GM19328 (cell line): ENCODE results near the gene CCDC146.

Experiments
- ATAC-seq: cut with Tn5 transposase; IDR thresholded peaks from one replicate; pipeline ENCODE4 v1.9.1; 2021; ENCODE audit warnings: mild to moderate bottlenecking, moderate library complexity; ENCODE audit not compliant: unreplicated experiment

The CCDC146 gene

DNA sequence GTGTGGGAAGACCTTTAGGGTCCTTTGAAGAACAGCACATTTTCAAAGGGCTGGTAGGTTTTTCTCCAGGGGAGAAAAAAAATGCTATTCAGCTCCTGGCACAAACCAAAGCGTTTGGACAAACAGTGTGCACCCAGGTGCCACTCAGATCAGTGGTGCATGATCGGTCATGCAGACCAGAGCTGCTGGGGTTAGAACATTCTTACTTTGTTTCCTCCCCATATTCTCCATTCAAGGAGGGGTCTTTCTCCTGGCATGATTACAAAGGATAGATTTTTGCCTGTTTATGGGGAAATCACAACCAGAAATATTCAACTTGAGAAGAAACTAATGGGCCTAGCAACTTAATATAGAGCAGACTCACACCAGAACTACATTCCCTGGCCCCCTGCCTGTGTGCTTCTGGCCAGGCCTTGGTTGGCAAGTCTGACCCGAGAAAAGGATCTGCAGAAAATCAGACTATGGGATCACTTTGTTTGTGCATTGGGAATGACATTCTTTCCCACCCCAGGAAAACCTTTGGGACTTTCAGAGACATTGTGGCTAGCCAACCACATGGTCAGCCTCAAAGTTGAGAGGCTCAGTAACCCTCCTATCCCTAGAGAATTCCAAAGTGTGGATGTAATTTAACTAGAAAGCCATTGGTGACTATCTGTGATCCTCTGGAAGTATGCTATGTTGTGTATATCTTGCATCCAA, 159.5 kb downstream of the CCDC146 start:
- ATAC-seq, result no peak

DNA sequence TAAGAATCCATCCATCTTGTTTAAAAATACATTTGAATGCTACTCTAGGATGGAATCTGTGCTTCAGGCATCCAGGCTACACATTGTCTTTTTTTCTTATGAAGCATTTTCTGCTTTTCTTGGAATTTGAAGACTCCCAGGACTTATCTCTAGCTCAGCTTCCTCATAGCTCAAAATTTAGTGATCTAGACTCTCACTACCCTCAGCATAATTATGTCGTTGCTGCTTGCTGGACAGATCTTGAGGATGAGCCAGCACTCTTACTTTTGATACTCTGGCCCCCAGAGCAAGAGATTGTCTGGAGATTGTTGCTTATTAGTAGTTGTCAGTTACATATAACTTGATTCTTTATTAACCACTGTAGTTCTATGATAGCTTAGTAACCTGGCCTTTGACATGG, 160.5 kb downstream of the CCDC146 start:
- no peak for ATAC-seq

DNA sequence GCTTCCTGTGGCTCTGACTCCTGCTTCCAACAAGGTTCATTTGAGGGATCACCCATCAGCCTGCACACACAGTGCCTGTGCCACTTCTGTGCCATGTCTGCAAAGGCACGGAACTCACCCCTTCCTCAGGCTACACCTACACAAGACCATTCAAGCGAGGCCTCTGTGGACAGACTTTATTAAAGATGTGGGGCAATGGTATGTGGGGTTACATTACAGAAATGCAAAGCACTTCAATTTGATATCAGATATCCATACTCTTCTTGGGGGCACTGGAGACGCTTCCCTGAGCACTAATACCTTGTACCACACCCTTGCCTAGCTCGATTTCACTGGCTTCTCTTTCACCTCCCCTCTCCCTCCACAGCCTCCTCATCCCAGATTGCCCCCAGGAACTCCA, 161.6 kb downstream of the CCDC146 start:
- no peak for ATAC-seq

DNA sequence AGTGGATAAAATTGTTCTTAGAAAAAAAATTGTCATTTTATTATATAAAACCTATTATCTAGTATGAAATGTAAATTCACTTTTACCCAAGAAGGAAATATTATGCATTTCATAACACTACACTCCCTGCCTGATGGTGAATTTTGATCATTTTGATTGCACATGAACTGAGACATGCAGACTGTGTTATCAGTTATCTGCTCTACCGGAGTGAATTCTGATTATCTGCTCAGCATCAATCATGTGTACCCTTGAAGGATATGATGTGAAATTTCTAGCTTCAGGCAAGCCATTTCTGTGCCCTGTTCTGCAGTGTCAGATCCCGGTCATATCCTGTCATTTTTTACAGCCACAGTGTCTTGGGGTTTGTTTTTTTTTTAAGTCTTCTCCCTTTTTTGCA, 162.2 kb downstream of the CCDC146 start:
- no peak for ATAC-seq

DNA sequence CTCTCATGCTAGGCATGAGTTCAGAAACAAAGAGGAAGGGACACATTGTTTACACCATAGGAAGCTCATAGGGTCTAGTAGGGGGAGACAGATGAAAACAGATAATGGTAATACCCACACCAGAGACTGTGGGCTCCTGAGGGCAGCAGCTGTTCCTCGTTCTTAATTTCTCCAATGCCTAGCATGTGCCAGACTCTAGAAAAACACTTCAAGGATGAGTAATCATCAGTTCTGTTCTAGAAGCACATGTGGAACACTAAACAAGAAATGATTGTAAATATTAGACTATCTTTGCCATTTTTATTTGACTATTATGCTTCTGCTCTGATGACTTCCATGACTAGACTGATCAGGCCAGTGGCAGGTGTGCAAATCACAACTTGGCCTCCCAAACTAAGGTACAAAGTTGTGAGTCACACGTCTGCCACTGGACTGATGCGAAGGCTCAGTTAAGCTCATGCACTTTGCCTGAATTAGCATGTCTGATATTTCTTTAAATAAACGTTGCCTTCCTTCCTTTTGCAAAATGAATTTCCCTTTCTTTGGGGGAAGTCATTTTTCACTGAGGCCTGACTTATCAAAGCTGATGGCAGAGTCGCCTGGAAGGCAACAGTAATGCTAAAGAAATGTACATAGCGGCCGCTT, 166.4 kb downstream of the CCDC146 start:
- ATAC-seq, result no peak

DNA sequence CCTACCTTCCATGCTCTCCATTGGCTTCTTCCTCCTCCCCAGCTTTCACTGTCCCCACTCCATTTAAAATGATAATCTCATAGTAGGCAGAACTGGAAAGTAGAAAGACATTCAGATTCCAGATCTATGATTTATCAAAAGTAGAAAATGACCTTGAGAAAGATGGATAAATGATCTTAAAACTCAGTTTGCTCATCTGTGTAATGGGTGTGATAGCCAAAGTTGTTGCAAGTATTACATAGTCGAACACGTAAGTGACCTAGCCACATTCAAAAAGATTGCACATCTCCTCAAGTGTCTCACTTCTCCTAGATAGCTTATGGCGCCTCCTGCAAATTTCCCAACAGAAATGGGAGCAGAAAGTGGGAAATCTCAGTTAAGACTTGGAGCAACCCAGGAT, 167.0 kb downstream of the CCDC146 start:
- ATAC-seq, result no peak

DNA sequence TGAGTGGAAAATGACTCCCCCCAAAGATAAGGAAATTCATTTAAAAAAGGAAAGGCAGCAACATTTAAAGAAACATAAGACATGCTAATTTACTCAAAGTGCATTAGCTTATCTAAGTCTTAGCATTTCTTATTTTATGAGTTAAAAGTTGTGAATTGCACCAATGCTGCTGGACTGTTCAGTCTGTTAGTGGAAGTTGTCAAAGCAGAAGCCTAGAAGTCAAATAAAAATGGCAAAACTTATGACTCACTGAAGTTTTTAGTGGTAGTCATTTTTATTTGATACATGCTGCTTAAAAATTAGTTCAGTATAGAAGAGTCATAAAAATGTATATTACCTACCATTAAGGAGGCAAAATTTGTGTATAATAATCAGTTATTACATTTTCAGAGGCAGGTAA, 168.0 kb downstream of the CCDC146 start:
- ATAC-seq, result no peak

DNA sequence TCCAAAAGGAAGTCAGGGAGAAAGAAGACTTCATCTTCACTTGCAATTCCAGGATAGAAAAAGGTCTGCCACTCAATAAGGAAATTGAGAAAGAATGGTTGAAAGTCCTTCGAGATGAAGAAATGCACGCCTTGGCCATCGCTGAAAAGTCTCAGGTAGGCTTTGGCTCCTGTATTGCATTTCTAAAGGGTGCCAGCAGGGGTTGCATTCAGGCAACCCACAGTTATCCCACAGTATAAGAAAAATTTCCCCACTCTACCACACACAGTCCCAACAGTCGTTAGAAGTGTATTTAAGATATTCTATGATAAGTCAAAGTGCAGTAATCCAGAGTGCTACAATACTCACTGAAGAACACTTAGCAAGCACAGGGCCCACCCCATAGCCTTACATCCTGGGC, 170.6 kb downstream of the CCDC146 start:
- no peak for ATAC-seq

DNA sequence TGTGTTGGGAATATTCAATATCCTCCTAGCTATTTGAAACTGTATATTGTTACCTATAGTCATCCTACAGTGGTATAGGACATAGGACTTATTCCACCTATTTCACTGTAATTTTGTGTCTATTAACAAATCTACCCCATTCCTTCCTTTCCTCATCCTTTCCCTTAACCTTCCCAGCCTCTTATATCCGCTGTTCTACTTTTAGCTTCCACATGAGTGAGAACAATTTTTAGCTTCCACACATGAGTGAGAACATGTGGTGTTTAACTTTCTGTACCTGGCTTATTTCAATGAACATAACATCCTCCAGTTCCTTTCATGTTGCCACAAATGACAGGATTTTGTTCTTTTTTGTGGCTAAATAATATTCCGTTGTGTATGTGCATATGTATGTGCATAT, 173.1 kb downstream of the CCDC146 start:
- ATAC-seq, result no peak

DNA sequence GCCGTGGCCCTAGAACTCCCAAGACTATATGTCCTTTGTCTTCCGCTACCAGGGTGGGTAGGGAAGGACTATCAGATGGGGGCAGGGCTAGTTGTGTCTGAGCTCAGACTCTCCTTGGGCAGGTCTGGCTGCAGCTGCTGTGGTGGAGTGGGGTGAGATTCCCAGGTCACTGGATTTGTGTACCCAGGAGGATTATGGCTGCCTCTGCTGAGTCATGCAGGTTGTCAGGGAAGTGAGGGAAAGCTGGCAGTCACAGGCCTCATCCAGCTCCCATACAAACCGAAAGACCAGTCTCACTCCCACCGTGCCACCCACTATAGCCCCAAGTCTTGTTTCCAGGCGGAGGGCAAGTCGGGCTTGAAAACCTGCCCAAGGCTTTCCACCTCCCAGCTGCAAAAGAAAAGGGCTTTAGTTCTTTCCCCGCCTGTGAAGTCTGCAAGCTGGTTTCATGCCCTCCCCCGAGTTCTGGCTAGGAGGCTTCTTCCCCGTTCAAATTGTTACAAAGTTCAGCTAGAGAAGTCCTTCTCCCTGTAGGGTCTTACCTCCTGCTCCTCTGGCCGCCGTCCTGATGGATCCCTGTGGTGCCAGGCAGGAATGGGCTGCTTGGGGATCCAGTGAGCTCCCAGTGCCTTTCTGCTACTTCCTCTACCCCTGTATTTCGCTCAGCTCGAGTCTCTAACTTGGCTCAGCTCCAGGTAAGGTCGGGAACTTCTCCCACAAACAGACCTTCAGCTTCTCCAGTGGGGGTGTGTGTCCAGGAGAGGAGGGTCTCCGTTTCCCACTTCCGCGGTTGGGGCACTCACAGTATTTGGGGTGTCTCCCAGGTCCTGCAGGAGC, 184.0 kb downstream of the CCDC146 start:
- no peak for ATAC-seq

DNA sequence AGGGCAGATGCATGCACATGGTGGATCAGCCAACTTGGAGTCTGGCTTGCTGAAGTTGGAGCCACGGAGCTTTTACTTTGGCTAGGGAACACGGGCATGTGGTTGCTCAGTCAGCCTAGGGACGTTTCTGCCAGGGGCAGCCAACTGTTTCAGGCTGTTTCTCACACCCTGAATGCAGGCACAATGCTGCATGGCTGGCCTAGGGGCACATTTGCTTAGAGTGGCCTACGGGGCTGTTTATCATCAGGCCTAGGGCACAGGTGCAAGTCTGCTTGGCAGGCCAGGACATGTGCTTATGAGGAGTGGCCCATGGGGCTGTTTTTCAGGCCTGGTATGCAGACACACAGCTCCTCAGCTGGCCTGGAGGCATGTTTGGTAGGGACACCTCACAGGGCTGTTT, 186.4 kb downstream of the CCDC146 start:
- no peak for ATAC-seq

DNA sequence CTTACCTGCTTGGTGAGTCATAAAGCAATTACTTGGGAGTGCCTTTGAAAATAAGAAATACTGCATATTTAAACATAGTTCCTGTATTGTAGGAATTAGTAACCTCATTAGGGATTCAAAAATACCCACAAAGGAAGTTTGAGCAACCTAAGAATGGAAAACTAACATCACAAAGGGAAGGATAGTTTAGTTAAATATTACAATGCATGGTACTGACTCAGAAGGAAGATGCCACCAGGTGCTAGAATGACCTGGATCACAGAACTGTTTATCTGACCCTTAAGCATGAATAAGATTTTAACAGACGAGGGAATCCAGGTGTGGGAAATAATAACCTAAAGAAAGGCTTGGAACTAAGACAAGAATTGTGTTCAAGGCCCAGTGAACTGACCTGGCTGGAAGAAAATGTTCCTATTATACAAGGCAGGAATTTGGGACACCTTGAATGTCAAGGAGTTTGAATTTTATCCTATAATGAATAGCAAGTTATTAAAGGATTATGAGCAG, 187.4 kb downstream of the CCDC146 start:
- ATAC-seq, result no peak

DNA sequence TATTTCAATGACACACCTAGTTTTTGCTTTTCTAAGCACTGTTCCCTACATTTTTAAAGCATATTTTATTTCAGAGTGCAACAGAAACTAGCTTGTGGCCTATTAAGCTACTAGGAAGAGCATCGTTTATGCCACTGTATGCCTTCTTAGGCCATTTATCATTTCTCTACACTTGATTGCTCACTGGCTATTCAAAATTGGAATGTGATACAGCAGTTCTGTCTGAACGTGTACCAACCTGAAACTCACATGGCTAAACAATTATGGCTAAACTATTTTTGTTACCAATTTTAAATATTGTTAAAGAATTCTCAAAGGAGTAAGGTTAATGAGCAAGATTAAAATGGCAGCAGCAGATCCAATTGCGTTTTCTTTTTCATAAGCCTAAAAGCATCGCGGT, 188.6 kb downstream of the CCDC146 start:
- ATAC-seq, result no peak

DNA sequence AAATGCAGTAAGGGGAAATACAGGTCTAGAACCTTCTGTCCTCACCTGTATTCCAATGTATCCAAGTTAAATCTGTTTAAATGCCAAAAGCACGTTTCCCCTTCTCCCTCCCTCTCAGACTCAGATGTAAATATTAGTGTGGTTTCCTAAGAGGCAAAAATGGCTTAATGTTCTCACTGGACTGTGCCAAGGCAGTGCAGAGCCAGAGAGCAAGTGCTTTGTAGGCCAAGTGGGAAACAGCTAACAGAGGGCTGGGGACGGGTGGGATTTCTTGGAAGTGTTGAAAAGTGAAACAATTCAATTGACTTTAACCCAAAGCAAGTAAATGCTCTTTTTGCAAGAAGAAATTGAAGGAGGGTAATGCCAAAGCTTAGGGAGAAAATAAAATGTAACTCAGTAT, 190.7 kb downstream of the CCDC146 start:
- no peak for ATAC-seq

DNA sequence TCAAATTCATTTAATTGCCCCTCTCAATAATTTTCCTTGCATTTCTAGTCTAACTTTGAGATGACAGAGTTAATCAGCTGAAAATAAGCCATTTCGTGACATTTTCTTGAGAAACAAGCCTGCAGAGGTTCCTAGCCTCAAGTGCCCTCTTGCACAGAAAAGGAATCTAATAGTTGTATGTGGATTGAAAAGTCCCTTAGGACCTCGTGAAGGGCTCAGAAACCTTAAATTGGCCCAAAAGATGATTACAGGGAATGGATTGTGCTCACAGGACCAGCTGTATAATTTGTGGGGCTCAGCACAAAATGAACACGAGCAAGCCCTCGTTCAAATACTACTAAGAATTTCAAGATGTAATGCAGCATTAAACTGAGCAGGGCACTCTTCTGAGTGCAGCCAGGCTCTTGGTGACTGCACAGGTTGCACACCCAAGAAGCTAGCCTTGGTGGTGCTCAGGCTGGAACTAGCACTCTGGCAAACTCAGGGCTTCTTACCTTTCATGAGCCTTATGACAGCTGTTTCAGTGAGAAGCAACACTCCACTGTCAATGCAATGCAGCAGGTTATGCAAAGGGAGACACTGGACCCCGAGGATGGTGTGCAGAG, 191.6 kb downstream of the CCDC146 start:
- ATAC-seq, result no peak

DNA sequence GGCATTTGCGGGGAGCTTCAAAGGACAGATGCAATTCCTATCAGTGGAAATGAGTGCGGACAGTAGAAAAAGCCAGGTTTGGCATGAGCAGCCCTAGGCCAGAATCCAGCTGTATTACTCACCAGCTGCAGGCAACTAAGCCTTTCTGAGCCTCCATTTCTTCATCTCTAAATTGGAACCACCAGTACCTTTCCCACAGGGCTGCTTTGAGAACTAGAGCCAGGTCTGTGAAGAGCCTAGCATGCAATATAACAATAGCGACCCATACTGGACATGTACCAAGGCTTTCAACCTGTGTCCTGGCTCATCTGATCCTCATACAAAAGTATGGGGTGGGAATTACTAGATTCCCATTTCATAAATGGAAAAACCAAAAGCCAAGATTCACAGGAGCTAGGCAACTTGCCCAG, 192.8 kb downstream of the CCDC146 start:
- no peak for ATAC-seq

DNA sequence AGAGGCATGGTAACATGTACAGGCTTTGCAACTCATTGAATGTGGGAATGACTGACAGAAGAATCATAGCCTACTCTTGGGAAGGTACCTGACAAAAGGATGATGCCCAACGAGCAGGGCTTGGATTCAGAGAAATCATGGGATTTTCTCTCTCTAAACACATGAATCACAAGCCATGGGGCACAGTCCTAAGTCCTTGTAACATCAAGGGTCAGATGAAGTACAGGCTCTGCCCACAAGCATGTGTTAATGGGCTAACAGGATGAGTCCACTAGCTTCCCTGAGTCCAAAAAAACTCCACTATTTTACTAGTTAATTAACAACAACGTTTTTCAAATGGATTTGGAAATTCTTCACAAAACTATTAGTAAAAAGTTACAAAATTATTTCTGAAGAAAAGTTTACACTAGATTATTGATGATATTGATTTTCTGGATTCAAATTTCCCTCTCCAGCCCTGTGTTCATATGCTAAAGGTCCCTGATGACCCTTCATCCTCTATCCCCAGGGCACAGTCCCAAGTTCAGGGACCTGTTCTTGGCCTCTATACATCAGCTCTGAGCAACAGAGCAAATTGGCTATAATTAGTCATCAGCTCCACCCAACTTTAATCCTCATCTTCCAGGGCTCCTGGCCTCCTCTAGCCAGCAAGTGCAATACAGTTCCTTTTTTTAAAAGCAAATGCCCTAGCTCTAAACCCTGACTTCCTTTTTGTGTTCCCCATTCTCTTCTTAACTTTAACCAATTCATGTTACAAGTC, 194.0 kb downstream of the CCDC146 start:
- no peak for ATAC-seq

DNA sequence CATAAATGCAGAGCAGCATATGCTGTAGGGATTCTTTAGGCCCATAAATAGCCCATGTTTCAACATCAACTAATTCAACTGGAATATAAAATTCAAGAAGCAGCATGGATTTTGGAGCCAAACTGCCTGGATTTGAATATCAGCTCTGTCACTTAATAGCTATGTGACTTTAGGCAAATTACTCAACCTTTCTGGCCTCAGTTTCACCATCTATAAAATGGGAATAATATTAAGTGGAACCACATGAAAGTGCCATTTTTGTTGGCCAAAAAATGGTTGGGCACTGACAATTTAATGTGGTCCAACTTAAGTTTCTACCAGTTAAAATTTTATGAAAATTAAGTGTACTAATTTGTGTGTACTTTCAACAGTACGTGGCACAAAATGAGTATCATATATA, 195.6 kb downstream of the CCDC146 start:
- ATAC-seq, result no peak

DNA sequence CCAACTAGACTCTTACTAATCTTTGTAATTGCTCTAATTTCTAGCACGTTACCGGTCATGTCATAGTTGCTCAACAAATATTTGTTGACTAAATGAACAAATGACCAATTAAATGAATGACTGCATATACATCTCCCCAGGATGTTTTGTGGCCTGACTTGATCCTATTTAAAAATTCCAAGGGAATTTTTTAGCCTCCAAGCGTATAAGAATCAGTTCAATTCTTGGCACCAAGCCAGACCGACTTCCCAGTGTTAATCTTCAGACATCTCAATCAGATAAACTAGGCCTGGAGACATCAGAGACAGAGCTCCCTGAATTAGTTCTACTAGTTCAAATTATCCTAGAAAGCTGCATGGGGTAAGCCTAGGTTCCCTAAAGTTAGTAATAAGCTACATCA, 197.7 kb downstream of the CCDC146 start:
- ATAC-seq, result no peak

DNA sequence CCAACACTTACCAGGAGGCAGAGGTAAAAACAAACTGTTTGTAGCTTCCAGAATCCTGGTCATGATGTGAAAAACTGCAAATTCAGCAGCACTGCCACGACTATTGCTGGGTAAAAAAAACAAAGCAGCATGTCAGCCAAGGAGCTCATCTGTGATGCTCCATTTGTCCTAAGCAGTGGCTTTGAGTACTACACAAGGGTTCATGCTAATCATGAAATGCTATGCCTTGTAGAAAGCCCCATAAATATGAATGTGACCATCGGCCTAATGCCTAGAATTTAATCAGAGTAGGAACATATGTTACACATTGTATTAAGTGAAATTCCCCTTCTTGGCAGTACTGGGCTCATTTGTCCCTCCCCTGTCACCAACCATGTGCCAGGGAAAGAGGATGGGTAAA, 198.3 kb downstream of the CCDC146 start:
- ATAC-seq, result no peak

DNA sequence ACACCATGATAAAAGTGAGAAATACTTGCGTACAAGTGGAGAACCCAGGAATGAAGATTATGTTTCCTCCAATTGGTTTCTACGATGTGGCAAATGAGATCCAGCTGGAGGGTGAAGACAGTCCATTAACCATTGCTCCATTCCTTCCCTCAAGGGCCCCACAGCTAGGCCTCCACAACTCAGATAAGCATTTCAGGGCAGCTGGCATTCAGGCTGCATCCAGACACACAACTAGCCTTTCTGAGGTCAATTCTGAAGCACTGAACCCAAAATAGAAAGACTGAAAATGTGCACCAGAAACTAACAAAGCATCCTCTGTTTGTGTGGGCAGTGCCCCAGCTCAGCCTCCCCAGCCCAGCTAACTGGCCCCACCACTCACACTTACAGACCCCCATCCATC, 198.9 kb downstream of the CCDC146 start:
- no peak for ATAC-seq
